ENCODE results near the gene HTATSF1. TPM values are rescaled to one million over a fixed set of nuclear protein-coding genes. Genes with fewer than 3 reads are reported as not detected.

Gene HTATSF1
- total RNA-seq = 10 to 100 TPM; 63.8 to 65.2 TPM

DNA sequence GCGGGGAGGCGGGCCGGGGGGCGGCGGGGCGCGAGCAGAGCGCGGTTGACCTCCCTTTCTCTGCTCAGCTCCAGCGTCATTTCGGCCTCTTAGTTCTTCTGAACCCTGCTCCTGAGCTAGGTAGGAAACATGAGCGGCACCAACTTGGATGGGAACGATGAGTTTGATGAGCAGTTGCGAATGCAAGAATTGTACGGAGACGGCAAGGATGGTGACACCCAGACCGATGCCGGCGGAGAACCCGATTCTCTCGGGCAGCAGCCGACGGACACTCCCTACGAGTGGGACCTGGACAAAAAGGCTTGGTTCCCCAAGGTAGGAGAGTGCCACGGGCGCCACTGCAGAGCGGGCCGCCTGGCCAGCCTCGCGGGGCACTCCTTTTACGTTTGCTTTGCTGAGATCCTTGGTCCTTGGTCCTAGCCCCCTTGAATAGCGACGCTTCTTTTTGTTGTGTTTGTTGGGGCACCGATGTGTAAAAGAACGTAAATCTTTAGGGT lies at the start of gene HTATSF1:
TSS of gene HTATSF1 (plus strand) at position 37 of the 497 bp plus-strand sequence. CDS start at position 130, 93 bp downstream.
- Mint-ChIP-seq H3K27me3 (no peaks in the 10 kb centered on the region), H3K9me3 (no peaks in the 10 kb centered on the region), H3K4me3 (peak within 1 kb of the TSS; percentile 97), H3K4me1 (peaks cover 12% of the 10 kb centered on the region), H3K27ac (peak within 1 kb of the TSS; percentile 97), H3K36me3 (peaks cover 11% of the 10 kb centered on the region)
- POLR2A ChIA-PET = interaction anchor here (0.8 to 2.1 kb wide), 10 partner anchors 9 to 81 kb away, joined by 3 to 14 read pairs (median 4); no protein-coding TSS in a partner anchor
- no peak for ATAC-seq (ENCODE audit: low read depth)
- no peak for DNase-seq

- no peak for DNase-seq
- Mint-ChIP-seq H3K36me3 (no peaks in the 10 kb centered on the region), H3K27ac (no peak overlapping the region), H3K27me3 (no peaks in the 10 kb centered on the region), H3K4me3 (no peak overlapping the region), H3K4me1 (no peaks in the 10 kb centered on the region), H3K9me3 (no peaks in the 10 kb centered on the region)
- POLR2A ChIA-PET = no interaction called here
- no peak for ATAC-seq (ENCODE audit: low read depth)
Measured at GRCh38 chrX:136447968-136448367, 49.4 kb upstream of the HTATSF1 start.

DNA sequence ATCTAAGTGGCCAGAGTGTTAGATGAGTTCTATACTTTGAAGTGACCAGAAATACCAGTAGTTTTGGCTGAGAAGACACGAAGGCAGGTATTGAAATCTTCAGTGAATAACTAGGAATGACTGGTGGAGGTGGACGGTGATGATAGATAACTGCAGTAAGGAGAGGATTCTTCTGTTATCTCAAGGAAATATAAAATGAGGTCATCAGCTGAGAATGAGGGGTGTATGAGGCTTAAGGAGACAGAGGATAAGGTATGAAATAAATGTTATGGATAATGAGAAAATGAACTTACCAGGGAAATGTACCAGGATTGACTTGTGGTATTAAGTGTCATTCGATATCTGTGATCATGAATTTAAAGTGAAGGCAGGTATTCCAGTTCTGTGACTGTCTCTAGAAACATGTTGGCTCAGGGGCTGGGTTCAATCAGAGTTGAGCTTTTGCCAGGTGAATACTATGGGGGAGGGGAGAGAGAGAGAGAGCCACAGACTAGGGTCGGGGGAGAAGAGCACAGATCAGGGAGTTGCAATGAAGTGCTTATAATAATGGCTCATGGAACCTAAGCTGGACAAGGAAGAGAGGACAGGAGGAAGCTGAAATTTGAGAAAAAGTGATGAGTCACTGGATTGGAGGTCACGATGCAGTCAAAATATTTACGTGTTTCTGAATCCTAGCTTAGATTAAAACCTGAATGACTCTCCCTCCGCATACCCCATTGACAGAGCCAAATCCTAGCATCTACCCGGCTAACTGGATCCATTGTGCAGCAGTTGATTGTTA lies 47.2 kb upstream of the HTATSF1 start:
- no peak for DNase-seq
- H3K4me1 Mint-ChIP-seq = no peaks in the 10 kb centered on the region
- H3K27me3 Mint-ChIP-seq = no peaks in the 10 kb centered on the region
- H3K36me3 Mint-ChIP-seq = no peaks in the 10 kb centered on the region
- H3K27ac Mint-ChIP-seq = no peak overlapping the region
- no peaks in the 10 kb centered on the region for H3K9me3 Mint-ChIP-seq
- no peak for ATAC-seq (ENCODE audit: low read depth)
- H3K4me3 Mint-ChIP-seq = no peak overlapping the region
- POLR2A ChIA-PET = no interaction called here

DNA sequence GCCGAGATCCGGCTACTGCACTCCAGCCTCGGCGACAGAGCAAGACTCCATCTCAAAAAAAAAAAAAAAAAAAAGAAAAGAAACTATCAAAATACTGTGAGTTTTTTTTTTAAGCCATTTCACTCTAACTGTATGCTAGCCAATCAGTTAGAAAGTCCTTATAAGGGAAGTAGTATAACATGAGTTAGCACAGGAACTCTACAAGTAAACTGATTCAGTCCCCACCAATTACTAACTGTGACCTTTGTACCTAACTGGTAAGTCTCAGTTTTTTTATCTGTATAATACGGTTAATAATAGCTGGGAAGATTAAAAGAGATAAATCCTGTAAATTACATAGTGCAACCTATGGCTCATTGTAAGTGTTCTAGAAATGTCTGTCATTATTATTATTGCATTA lies 44.8 kb upstream of the HTATSF1 start:
- H3K36me3 Mint-ChIP-seq = no peaks in the 10 kb centered on the region
- no peak for DNase-seq
- ATAC-seq (ENCODE audit: low read depth) = no peak
- POLR2A ChIA-PET = no interaction called here
- H3K27me3 Mint-ChIP-seq = peaks cover 3% of the 10 kb centered on the region
- H3K4me1 Mint-ChIP-seq = no peaks in the 10 kb centered on the region
- H3K27ac Mint-ChIP-seq = no peak overlapping the region
- H3K4me3 Mint-ChIP-seq = no peak overlapping the region
- no peaks in the 10 kb centered on the region for H3K9me3 Mint-ChIP-seq

DNA sequence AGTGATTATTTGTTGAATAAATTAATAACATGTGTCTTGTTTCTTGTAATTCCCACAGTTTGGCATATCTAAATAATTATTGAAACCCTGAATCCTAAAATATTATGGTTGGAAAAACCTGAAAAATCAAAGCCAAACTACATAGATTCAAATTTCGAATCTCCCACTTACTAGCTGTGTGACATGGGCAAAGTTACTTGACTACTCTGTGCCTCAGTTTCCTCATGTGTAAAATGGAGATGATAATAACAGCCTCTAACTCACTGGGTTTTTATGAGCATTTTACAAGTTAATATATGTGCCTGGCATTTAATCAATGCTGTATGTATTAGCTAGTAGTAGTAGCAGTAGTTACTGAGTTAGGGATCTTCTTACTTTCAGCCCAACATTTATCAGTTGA lies 44.3 kb upstream of the HTATSF1 start:
- Mint-ChIP-seq H3K4me1 (no peaks in the 10 kb centered on the region), H3K27me3 (peaks cover 3% of the 10 kb centered on the region), H3K36me3 (no peaks in the 10 kb centered on the region), H3K9me3 (no peaks in the 10 kb centered on the region), H3K4me3 (no peak overlapping the region), H3K27ac (no peak overlapping the region)
- ATAC-seq (ENCODE audit: low read depth) (no peak), DNase-seq (no peak)
- POLR2A ChIA-PET = no interaction called here

DNA sequence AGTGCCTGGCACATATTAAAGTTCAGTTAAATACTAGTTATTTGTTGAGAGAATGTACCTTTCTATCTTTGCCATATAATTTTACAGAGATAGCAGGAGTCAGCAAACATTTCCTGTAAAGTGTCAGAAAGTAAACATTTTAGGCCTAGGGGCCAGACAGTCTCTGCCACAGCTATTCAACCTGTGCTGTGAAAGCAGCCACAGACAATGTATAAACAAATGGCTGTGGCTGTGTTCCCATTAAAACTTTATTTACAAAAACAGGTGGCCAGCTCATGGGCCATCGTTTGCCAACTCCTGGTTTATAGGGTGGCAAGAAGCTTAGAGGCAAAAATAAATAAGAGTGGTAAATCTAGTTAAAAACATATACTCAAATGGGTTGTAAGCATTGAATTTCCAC lies 43.6 kb upstream of the HTATSF1 start:
- no peak overlapping the region for H3K4me3 Mint-ChIP-seq
- H3K27ac Mint-ChIP-seq = no peak overlapping the region
- POLR2A ChIA-PET = no interaction called here

DNA sequence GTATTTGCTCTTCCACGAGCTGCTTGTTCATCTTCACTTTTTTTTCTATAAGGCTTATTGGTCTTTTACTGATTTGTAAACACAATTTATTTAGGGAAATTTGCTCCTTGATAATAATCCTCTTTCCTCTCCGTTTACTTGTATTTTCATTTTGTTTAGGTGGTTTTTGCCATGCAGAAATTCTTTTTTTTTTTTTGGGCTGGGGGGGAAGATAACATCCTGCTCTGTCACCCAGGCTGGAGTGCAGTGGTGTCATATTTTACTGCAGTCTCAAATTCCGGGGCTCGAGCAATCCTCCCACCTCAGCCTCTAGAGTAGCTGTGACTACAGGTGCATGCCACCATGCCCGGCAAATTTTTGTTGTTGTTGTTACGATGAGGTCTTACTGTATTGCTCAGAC lies 41.3 kb upstream of the HTATSF1 start:
- DNase-seq (no peak), ATAC-seq (ENCODE audit: low read depth) (no peak)
- H3K36me3 Mint-ChIP-seq = no peaks in the 10 kb centered on the region
- H3K9me3 Mint-ChIP-seq = no peaks in the 10 kb centered on the region
- H3K4me3 Mint-ChIP-seq = no peak overlapping the region
- peaks cover 3% of the 10 kb centered on the region for H3K27me3 Mint-ChIP-seq
- no peaks in the 10 kb centered on the region for H3K4me1 Mint-ChIP-seq
- H3K27ac Mint-ChIP-seq = no peak overlapping the region
- POLR2A ChIA-PET = no interaction called here

More for the DNA sequence above, 43.6 kb upstream of the HTATSF1 start:
- Mint-ChIP-seq H3K27me3 (peaks cover 3% of the 10 kb centered on the region), H3K4me1 (no peaks in the 10 kb centered on the region), H3K36me3 (no peaks in the 10 kb centered on the region), H3K9me3 (no peaks in the 10 kb centered on the region)
- DNase-seq = no peak
- ATAC-seq (ENCODE audit: low read depth) = no peak

- no peak for DNase-seq
- H3K36me3 Mint-ChIP-seq = no peaks in the 10 kb centered on the region
- peaks cover 3% of the 10 kb centered on the region for H3K27me3 Mint-ChIP-seq
- H3K9me3 Mint-ChIP-seq = no peaks in the 10 kb centered on the region
- no peak overlapping the region for H3K27ac Mint-ChIP-seq
- no peak for ATAC-seq (ENCODE audit: low read depth)
- POLR2A ChIA-PET = no interaction called here
- H3K4me1 Mint-ChIP-seq = no peaks in the 10 kb centered on the region
- H3K4me3 Mint-ChIP-seq = no peak overlapping the region
Measured at GRCh38 chrX:136457303-136457917, 40.0 kb upstream of the HTATSF1 start.

DNA sequence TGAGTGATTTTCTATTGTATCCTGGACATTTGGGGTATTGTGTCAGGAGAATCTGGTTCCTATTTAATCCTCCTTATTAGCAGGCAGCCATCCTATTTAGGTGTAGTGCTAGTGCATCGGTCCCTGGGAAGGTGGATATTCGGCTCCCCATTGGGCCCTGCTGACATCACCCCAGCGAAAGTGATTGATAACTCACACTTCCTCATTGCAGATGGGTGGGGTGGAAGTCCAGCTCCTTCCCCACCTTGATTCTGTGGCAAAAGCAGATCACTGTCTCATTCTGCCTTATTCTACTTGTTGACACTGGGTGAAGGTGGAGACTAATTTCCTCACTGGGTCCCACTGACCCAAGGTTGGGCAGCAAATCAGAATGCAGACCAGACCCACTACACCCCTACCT lies 32.8 kb upstream of the HTATSF1 start:
- POLR2A ChIA-PET = no interaction called here
- Mint-ChIP-seq H3K36me3 (no peaks in the 10 kb centered on the region), H3K4me1 (no peaks in the 10 kb centered on the region), H3K9me3 (no peaks in the 10 kb centered on the region), H3K27me3 (no peaks in the 10 kb centered on the region), H3K27ac (no peak overlapping the region), H3K4me3 (no peak overlapping the region)
- no peak for ATAC-seq (ENCODE audit: low read depth)
- DNase-seq = no peak

GRCh38 chrX:136467303-136467702 lies 30.1 kb upstream of the HTATSF1 start:
- H3K4me3 Mint-ChIP-seq = no peak overlapping the region
- H3K27me3 Mint-ChIP-seq = no peaks in the 10 kb centered on the region
- ATAC-seq (ENCODE audit: low read depth) (no peak), DNase-seq (no peak)
- no peaks in the 10 kb centered on the region for H3K36me3 Mint-ChIP-seq
- no peak overlapping the region for H3K27ac Mint-ChIP-seq
- POLR2A ChIA-PET = no interaction called here
- H3K4me1 Mint-ChIP-seq = no peaks in the 10 kb centered on the region
- H3K9me3 Mint-ChIP-seq = no peaks in the 10 kb centered on the region

- DNase-seq = no peak
- Mint-ChIP-seq H3K27ac (no peak overlapping the region), H3K9me3 (no peaks in the 10 kb centered on the region), H3K4me1 (no peaks in the 10 kb centered on the region), H3K36me3 (no peaks in the 10 kb centered on the region), H3K4me3 (no peak overlapping the region), H3K27me3 (no peaks in the 10 kb centered on the region)
- ATAC-seq (ENCODE audit: low read depth) = no peak
- POLR2A ChIA-PET = interaction anchor here (0.7 kb wide), 1 partner anchor 308 kb away, joined by 3 read pairs; no protein-coding TSS in a partner anchor
Measured at GRCh38 chrX:136468391-136469103, 28.8 kb upstream of the HTATSF1 start.

- no peaks in the 10 kb centered on the region for H3K36me3 Mint-ChIP-seq
- no peaks in the 10 kb centered on the region for H3K4me1 Mint-ChIP-seq
- POLR2A ChIA-PET = no interaction called here
- H3K27me3 Mint-ChIP-seq = no peaks in the 10 kb centered on the region
- H3K9me3 Mint-ChIP-seq = no peaks in the 10 kb centered on the region
- no peak overlapping the region for H3K4me3 Mint-ChIP-seq
- no peak for DNase-seq
- no peak for ATAC-seq (ENCODE audit: low read depth)
- H3K27ac Mint-ChIP-seq = no peak overlapping the region
Measured at GRCh38 chrX:136473663-136474062, 23.7 kb upstream of the HTATSF1 start.

DNA sequence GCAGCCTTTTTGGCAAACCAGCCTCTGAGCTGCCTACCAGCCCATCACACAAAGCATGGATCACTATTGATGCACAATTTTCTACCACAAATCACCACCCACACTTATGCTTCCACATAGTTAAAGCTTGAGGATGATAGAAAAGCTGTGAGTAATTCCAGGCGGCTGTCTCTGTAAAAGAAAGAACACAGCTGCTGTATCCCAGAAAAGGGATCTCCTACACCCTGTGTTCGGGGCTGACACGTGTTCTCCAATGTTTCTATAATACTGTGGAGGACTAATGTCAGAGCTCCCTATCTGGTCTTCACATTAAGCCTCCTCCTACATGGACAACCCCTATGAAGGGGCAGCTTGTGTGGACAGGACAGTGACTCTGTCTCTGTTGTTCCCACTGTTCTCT lies 22.2 kb upstream of the HTATSF1 start:
- Mint-ChIP-seq H3K27ac (no peak overlapping the region), H3K36me3 (no peaks in the 10 kb centered on the region), H3K4me3 (no peak overlapping the region), H3K9me3 (no peaks in the 10 kb centered on the region), H3K27me3 (no peaks in the 10 kb centered on the region), H3K4me1 (no peaks in the 10 kb centered on the region)
- POLR2A ChIA-PET = no interaction called here
- ATAC-seq (ENCODE audit: low read depth) = no peak
- no peak for DNase-seq

DNA sequence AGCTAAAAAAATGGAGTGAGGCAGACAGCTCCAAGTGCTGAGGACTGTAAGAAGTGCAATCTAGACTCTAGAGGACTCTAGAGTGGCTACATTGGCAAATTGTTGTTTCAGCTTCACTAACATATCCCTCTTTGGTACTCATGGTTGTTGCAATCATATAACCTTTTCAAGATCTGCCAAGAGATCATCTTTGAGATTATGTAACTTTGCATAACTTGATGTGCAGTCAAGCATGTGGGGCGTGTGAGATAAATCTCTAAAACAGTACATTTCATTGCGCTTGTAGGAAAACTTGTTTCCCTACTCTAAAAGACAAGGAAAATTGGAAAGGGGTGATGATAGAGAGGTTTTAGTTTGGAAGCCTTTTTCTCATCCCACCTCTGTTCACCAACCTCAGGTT lies 20.9 kb upstream of the HTATSF1 start:
- ATAC-seq (ENCODE audit: low read depth) = no peak
- Mint-ChIP-seq H3K4me3 (no peak overlapping the region), H3K4me1 (no peaks in the 10 kb centered on the region), H3K27ac (no peak overlapping the region), H3K36me3 (no peaks in the 10 kb centered on the region), H3K27me3 (peaks cover 5% of the 10 kb centered on the region), H3K9me3 (no peaks in the 10 kb centered on the region)
- no peak for DNase-seq
- POLR2A ChIA-PET = no interaction called here
